SK-N-MC (cell line): ENCODE data around the gene KLHL26.
A peak's percentile ranks its signal among the peaks of the same experiment; 100 is the strongest.

Experiments used
- DNase-seq: peaks from one replicate; pipeline ENCODE4 v3.0.0-alpha.2; 2011; ENCODE audit warnings: low read depth, low spot score
- H3K27ac ChIP-seq: fragments of 200-600 bp; sonication (generic); 2 replicates; pipeline ENCODE4 v1.5.1; 2016; ENCODE audit warnings: mixed run types
- H3K36me3 ChIP-seq: fragments of 200-600 bp; sonication (generic); 2 replicates; pipeline ENCODE4 v1.6.1; 2017; ENCODE audit warnings: antibody characterized with exemption, low read length, mixed read lengths; ENCODE audit not compliant: insufficient read depth
- H3K4me3 ChIP-seq: fragments of 200-600 bp; sonication (generic); 2 replicates; pipeline ENCODE4 v1.5.1; 2016
- H3K9ac ChIP-seq: fragments of 200-600 bp; sonication (generic); 2 replicates; pipeline ENCODE4 v1.8.0; 2017; ENCODE audit warnings: mixed run types, mixed read lengths; ENCODE audit not compliant: insufficient read length
- H3K9me3 ChIP-seq: fragments of 200-600 bp; sonication (generic); 2 replicates; pipeline ENCODE4 v1.6.1; 2017; ENCODE audit warnings: low read depth, mild to moderate bottlenecking, antibody characterized with exemption, low read length, moderate library complexity, mixed read lengths
- EZH2 ChIP-seq: fragments of 200-600 bp; sonication (generic); IDR thresholded peaks from one replicate; pipeline ENCODE4 v1.6.1; 2017; ENCODE audit warnings: antibody characterized with exemption
- FOXP2 ChIP-seq: optimal IDR thresholded peaks from 2 replicates; pipeline ENCODE3; 2011; ENCODE audit warnings: mild to moderate bottlenecking, moderate library complexity; ENCODE audit not compliant: insufficient read depth; ENCODE audit errors: extremely low read length, control extremely low read depth
- POLR2AphosphoS5 ChIP-seq: IDR thresholded peaks from 2 replicates; pipeline ENCODE4 v1.6.1; 2012; ENCODE audit warnings: mild to moderate bottlenecking, low read depth, low read length, borderline replicate concordance

The KLHL26 gene

DNA sequence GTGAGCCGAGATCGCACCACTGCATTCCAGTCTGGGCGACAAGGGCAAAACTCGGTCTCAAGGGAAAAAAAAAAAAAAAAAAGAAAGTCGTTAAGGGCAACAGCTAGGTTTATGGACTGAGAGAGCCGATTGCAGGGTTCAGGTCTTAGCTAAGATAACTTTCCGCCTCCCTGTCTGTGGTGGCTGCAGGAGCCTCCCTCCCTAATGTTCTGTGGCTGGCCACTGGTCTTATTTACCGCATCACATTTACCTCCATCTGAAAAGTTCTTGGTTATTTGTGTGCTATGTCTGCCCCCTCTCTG, 45.9 kb downstream of the KLHL26 start:
- peak overlapping the region; percentile 90 for H3K9ac ChIP-seq

DNA sequence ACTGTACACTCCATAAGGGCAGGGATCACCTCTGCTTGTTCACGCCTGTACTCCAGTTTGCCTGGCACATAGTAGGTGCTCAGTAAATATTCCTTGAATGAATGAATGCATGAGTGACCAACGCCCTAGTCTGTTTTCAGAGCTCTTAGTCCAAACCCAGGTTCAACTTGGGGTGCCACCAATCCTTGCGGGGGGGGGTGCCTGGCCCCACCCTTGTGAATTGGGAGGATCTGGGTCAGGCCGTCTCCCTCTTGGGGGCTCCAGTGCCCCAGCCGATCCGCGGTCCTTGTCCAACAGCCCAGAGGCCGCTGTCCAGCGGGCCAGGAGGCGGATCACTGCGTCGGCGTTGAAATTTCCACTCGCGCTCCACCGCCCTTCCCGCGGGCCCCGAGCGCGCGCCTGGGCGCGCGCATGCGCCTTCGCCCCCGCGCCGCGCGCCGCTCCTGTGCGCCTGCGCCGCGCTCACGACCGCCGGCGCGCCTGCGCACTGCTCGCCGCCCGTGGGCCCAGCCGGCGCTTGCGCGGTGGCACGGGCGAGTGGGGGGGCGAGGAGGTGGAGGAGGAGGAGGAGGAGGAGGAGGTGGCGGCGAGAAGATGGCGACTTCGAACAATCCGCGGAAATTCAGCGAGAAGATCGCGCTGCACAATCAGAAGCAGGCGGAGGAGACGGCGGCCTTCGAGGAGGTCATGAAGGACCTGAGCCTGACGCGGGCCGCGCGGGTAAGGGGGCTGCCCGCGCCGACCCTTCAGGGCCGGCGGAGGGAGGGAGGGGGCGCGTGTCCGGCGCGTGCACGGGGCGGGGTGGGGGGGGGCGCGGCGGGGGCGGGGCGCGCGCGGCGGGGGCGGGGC, 46.5 kb downstream of the KLHL26 start, which contains the start of gene CRTC1:
Gene CRTC1 (plus strand): TSS at position 572 of the 849 bp plus-strand sequence. CDS start 23 bp downstream, at position 595.
- DNase-seq, result no peak
- H3K27ac ChIP-seq, result peak within 1 kb of the TSS; percentile 74; the same call in 1 of the 2 replicates
- peak within 1 kb of the TSS; percentile 98 for H3K4me3 ChIP-seq

More for the DNA sequence above, 45.9 kb downstream of the KLHL26 start:
- DNase-seq, result no peak
- H3K9me3 ChIP-seq, result no peaks in the 10 kb centered on the region
- TF ChIP-seq POLR2AphosphoS5, result no peak
- no peak for TF ChIP-seq EZH2
- no peak for TF ChIP-seq FOXP2
- no peak overlapping the region for H3K27ac ChIP-seq
- H3K4me3 ChIP-seq, result peak overlapping the region; percentile 98
- H3K36me3 ChIP-seq, result no peaks in the 10 kb centered on the region

DNA sequence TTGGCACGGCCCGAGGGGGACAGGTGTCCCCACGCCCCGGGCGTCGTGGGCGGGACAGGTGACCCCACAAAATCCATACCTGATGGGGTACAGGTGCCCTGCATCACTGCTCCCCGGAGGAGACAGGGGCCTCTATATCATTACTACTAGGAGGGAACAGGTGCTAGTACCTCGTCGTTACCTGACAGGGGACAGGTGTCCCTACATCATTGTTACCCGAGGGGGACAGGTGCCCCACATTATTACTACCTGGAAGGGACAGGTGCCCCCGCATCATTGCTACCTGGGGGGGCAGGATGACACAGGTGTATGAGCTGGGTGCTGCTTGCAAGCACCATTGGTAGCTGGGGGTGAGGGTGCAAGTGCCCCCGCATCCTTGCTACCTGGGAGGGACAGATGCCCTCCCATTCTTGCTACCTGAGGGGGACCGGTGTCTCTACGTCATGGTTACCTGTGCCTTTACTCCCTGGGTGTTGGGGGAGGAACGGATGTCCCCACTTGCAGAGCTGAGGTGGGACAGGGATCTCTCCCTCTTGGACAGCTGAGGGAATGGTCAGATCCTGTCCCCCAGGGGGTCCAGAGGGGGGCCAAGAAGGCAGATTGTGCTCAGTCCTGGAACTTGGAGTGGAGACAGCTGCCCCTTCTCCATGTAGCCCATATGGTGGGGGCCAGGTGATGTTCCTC, 47.3 kb downstream of the KLHL26 start:
- DNase-seq, result no peak

More for the DNA sequence above, 46.5 kb downstream of the KLHL26 start, which contains the start of gene CRTC1:
- Histone ChIP-seq H3K36me3 (no peaks in the 10 kb centered on the region), H3K9ac (peak within 1 kb of the TSS; percentile 90), H3K9me3 (no peaks in the 10 kb centered on the region)
- no peak for TF ChIP-seq FOXP2
- TF ChIP-seq POLR2AphosphoS5, result peak; percentile 88

DNA sequence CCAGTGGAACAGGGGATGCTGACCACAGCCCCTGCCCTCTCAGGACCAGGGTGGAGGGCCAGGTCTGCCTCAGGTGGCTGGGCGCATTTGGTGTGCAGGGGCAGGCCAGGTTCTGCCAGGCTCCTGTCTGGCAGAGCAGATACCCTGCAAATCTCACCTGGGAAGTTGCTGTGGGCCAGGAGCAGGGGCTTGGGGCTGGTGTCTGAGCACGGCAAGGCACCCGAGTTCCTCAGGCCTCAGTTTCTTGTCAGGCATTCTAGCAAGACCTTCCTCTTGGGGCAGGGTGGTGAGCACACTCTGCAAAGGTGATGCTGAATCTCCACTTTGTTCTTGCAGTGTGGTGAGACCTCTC, 47.8 kb downstream of the KLHL26 start:
- no peak overlapping the region for H3K9ac ChIP-seq

More for the DNA sequence above, 47.3 kb downstream of the KLHL26 start:
- H3K4me3 ChIP-seq, result peak overlapping the region; percentile 98
- H3K9ac ChIP-seq, result no peak overlapping the region
- no peaks in the 10 kb centered on the region for H3K36me3 ChIP-seq
- no peak overlapping the region for H3K27ac ChIP-seq
- no peak for TF ChIP-seq POLR2AphosphoS5
- no peak for TF ChIP-seq FOXP2
- TF ChIP-seq EZH2, result no peak
- no peaks in the 10 kb centered on the region for H3K9me3 ChIP-seq

DNA sequence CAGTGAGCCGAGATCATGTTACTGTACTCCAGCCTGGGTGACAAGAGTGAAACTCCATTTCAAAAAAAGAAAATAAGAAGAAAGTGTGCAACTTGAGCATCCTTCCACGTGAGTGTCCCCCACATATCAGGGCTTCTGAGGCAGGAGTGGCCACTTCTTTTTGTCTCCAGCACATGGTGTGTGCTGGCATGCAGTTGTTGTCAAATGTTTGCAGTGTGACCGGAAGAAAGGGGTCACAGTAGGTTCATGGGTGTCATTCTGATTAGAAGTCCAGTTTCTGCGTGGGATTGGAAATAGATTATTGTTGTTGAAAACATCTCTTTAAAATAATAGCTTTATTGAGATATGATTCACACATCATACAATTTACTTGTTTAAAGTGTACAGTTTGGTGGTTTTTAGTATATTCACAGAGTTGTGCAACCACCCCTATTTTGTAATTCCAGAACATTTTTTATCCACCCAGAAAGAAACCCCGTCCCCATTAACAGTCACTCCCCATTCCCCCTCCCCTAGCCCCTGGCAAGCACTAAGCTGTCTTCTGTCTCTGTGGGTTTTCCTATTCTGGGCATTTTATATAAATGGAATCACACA, 48.9 kb downstream of the KLHL26 start:
- H3K4me3 ChIP-seq, result no peak overlapping the region
- TF ChIP-seq FOXP2 (no peak), EZH2 (no peak), POLR2AphosphoS5 (no peak)
- no peak for DNase-seq
- no peak overlapping the region for H3K27ac ChIP-seq
- H3K9ac ChIP-seq, result no peak overlapping the region
- no peaks in the 10 kb centered on the region for H3K36me3 ChIP-seq
- H3K9me3 ChIP-seq, result no peaks in the 10 kb centered on the region

More for the DNA sequence above, 47.8 kb downstream of the KLHL26 start:
- no peaks in the 10 kb centered on the region for H3K36me3 ChIP-seq
- DNase-seq, result no peak
- peak overlapping the region; percentile 98 for H3K4me3 ChIP-seq
- TF ChIP-seq EZH2 (no peak), POLR2AphosphoS5 (no peak), FOXP2 (no peak)
- H3K9me3 ChIP-seq, result no peaks in the 10 kb centered on the region
- H3K27ac ChIP-seq, result no peak overlapping the region

DNA sequence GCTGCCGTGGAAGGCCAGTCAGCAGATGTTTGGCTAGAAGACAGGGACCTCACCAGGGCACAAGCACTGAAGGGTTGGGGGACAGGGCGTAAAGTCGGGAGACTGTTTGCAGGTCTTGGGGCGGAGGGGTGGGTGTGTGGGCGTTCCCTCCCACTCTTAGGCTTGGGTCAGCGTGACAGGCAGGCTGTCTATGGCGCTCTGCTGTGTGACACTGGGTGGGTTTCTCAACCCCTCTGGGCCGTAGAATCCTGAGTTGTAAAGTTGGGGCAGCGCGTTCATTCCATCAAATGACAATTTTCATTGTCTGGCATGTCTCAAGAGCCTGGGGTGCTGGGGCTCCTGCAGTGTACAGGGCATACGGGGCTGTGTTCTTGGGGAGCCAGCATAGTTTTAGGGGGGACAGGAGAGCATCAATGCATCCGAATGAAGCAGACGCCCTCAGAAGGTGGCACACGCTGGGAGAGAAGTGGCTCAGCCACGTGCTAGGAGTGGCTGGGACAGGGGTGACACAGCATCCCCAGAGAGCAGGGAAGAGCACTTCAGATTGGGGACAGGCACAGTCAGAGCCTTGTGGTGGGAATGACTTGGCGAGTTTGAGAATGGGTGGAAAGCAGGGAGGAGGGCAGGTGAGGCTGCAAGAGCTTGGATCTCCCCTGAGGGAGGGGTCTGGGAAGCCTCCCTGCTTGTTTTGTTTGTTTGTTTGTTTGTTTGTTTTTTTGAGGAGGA, 51.1 kb downstream of the KLHL26 start:
- no peak overlapping the region for H3K4me3 ChIP-seq
- no peak overlapping the region for H3K9ac ChIP-seq
- H3K27ac ChIP-seq, result no peak overlapping the region
- H3K9me3 ChIP-seq, result no peaks in the 10 kb centered on the region
- no peaks in the 10 kb centered on the region for H3K36me3 ChIP-seq
- no peak for TF ChIP-seq POLR2AphosphoS5
- no peak for TF ChIP-seq FOXP2
- TF ChIP-seq EZH2, result no peak
- DNase-seq, result no peak

DNA sequence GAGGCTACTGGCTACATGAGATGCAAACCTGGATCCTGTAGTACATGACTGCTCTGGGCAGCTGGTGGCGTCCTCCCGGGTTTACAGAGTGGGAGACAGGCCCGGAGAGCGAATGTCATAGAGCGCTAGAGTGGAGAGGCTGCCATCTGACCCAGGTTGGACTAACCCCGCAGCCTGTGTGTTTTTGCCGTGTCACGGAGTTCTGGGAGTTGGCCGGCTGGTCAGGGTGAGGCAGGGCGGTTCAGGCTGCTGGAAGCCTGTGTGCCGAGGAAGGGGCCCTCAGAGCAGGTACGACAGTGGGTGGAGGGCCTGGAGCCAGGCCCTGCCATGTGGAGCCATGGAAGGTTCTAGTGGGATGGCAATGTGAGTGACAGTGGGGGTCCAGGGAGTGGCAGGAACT, 59.2 kb downstream of the KLHL26 start:
- DNase-seq, result no peak
- no peaks in the 10 kb centered on the region for H3K36me3 ChIP-seq
- H3K9me3 ChIP-seq, result no peaks in the 10 kb centered on the region
- H3K4me3 ChIP-seq, result no peak overlapping the region
- TF ChIP-seq FOXP2, result no peak
- TF ChIP-seq EZH2, result no peak
- no peak for TF ChIP-seq POLR2AphosphoS5
- H3K9ac ChIP-seq, result no peak overlapping the region
- H3K27ac ChIP-seq, result no peak overlapping the region

DNA sequence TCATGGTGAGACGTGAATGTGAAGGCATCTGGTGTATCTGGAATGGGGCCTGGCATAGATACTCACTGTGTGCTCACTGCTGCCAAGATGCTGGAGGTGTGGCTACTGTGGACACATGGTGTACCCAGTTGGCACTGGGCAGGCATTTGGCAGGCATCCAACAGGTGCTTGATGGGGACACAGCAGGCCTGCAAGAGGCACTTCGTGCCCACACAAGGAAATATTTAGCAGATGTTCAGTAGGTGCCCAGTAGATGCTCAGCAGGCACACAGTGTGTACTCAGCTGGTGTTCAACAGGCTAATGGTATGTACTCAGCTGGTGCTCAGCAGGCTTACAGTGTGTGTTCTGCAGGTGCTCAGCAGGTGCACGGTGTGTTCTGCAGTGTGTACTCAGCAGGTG, 60.9 kb downstream of the KLHL26 start:
- H3K36me3 ChIP-seq, result no peaks in the 10 kb centered on the region
- no peak overlapping the region for H3K4me3 ChIP-seq
- no peak overlapping the region for H3K27ac ChIP-seq
- no peak for DNase-seq
- no peaks in the 10 kb centered on the region for H3K9me3 ChIP-seq
- H3K9ac ChIP-seq, result no peak overlapping the region
- TF ChIP-seq EZH2, result no peak
- no peak for TF ChIP-seq POLR2AphosphoS5
- no peak for TF ChIP-seq FOXP2
